HepG2 (cell line): ENCODE results near the gene SH2D6. TPM values are rescaled to one million over a fixed set of nuclear protein-coding genes. Genes with fewer than 3 reads are reported as not detected.
A peak's percentile ranks its signal among the peaks of the same experiment; 100 is the strongest.

Experiments
- ARID3A ChIP-seq: IDR thresholded peaks from 2 replicates; pipeline ENCODE4 v1.6.1; 2012; ENCODE audit warnings: low read depth, low read length, improper control_type of control experiment
- FOXC1 ChIP-seq: sonication (generic); formaldehyde crosslinking; IDR thresholded peaks from 2 replicates; pipeline ENCODE4 v1.8.0; 2022; ENCODE audit warnings: mild to moderate bottlenecking, missing genetic modification reagents, borderline replicate concordance
- GABPA ChIP-seq, 2 experiments: IDR thresholded peaks; 2 replicates each; pipeline ENCODE4 v1.6.1; 2011 to 2016; ENCODE audit warnings: low read depth in 2 of 2, low read length in 1 of 2, missing biosample characterization in 1 of 2, missing genetic modification characterization in 1 of 2
- JDP2 ChIP-seq: sonication (generic); formaldehyde crosslinking; IDR thresholded peaks from 2 replicates; pipeline ENCODE4 v1.8.1; 2022; ENCODE audit warnings: missing genetic modification reagents, borderline replicate concordance
- KDM3A ChIP-seq: IDR thresholded peaks from 2 replicates; pipeline ENCODE4 v1.6.1; 2018; ENCODE audit warnings: low read depth, missing compliant biosample characterization
- MYC ChIP-seq: sonication (generic); formaldehyde crosslinking; IDR thresholded peaks from 2 replicates; pipeline ENCODE4 v1.9.0; 2021; ENCODE audit warnings: missing genetic modification reagents, borderline replicate concordance
- NR2F2 ChIP-seq: IDR thresholded peaks from 2 replicates; pipeline ENCODE4 v1.6.1; 2012; ENCODE audit warnings: low read depth, inconsistent platforms, borderline replicate concordance
- NR2F6 ChIP-seq, 2 experiments: IDR thresholded peaks; 2 replicates each; pipeline ENCODE4 v1.6.1; 2016; ENCODE audit warnings: antibody characterized with exemption in 1 of 2, mild to moderate bottlenecking in 1 of 2
- PHF20 ChIP-seq: sonication (generic); formaldehyde crosslinking; IDR thresholded peaks from 2 replicates; pipeline ENCODE4 v1.5.0; 2020; ENCODE audit warnings: mild to moderate bottlenecking, missing genetic modification reagents
- PLSCR1 ChIP-seq: sonication (generic); formaldehyde crosslinking; IDR thresholded peaks from 2 replicates; pipeline ENCODE4 v1.5.0; 2020; ENCODE audit warnings: missing genetic modification reagents, mild to moderate bottlenecking, borderline replicate concordance
- SRY ChIP-seq: sonication (generic); formaldehyde crosslinking; IDR thresholded peaks from 2 replicates; pipeline ENCODE4 v1.8.0; 2022; ENCODE audit warnings: mild to moderate bottlenecking, missing genetic modification reagents
- TFAP4 ChIP-seq: sonication (generic); IDR thresholded peaks from 2 replicates; pipeline ENCODE4 v1.6.1; 2016; ENCODE audit warnings: low read depth, borderline replicate concordance
- ZBTB10 ChIP-seq: sonication (generic); formaldehyde crosslinking; IDR thresholded peaks from 2 replicates; pipeline ENCODE4 v1.4.0; 2020; ENCODE audit warnings: missing genetic modification reagents, borderline replicate concordance
- ZBTB20 ChIP-seq: sonication (generic); formaldehyde crosslinking; IDR thresholded peaks from 2 replicates; pipeline ENCODE4 v1.8.1; 2023; ENCODE audit warnings: missing genetic modification reagents, low read depth, mild to moderate bottlenecking, borderline replicate concordance
- ZFAT ChIP-seq: sonication (generic); formaldehyde crosslinking; conservative IDR thresholded peaks from 2 replicates; pipeline ENCODE4 v1.8.1; 2023; ENCODE audit warnings: missing genetic modification reagents, inconsistent platforms
- ZNF326 ChIP-seq: sonication (generic); formaldehyde crosslinking; IDR thresholded peaks from 2 replicates; pipeline ENCODE4 v1.4.0; 2020; ENCODE audit warnings: missing genetic modification reagents, borderline replicate concordance
- ZNF382 ChIP-seq: sonication (generic); formaldehyde crosslinking; IDR thresholded peaks from 2 replicates; pipeline ENCODE4 v1.5.0; 2020; ENCODE audit warnings: missing genetic modification reagents, mild to moderate bottlenecking, borderline replicate concordance
- ZZZ3 ChIP-seq: sonication (generic); formaldehyde crosslinking; IDR thresholded peaks from 2 replicates; pipeline ENCODE4 v1.4.0; 2020; ENCODE audit warnings: missing genetic modification reagents, mild to moderate bottlenecking, borderline replicate concordance
- polyA plus RNA-seq, 8 experiments: library from polyadenylated mRNA; depleted of rRNA in 3 of 8; stranded (reverse) in 7 of 8; unstranded in 1 of 8; fragments of >200 nt; fragmentation: Illumina TruSeq in 4 of 8; extraction: Trizol in 4 of 8; gene quantifications; 2 replicates each; pipeline versions ENCODE4 v1.2.1 to v1.2.3, GENCODE V29; 2011 to 2016; ENCODE audit warnings: low read depth in 4 of 8, missing spikeins in 1 of 8, mixed read lengths in 1 of 8; ENCODE audit not compliant: insufficient read depth in 1 of 8
- total RNA-seq, 5 experiments: library from RNA; depleted of rRNA; stranded (reverse); fragments of >200 nt; fragmentation: Illumina TruSeq; extraction: Trizol; gene quantifications; 2 replicates each; pipeline ENCODE4 v1.2.3, GENCODE V29; 2016; ENCODE audit warnings: low read depth in 1 of 5
- TF ChIP-seq, protein P1 (sequence below): sonication (generic); formaldehyde crosslinking; IDR thresholded peaks from 2 replicates; pipeline ENCODE4 v1.8.1; 2022; ENCODE audit warnings: low read depth, mild to moderate bottlenecking, missing genetic modification reagents

The SH2D6 gene
- total and polyA plus RNA-seq, 2 of the 13 experiments (the other 11 are each of a cell fraction or from before 2014, with no cell fraction given): 0.11 to 0.26 TPM

DNA sequence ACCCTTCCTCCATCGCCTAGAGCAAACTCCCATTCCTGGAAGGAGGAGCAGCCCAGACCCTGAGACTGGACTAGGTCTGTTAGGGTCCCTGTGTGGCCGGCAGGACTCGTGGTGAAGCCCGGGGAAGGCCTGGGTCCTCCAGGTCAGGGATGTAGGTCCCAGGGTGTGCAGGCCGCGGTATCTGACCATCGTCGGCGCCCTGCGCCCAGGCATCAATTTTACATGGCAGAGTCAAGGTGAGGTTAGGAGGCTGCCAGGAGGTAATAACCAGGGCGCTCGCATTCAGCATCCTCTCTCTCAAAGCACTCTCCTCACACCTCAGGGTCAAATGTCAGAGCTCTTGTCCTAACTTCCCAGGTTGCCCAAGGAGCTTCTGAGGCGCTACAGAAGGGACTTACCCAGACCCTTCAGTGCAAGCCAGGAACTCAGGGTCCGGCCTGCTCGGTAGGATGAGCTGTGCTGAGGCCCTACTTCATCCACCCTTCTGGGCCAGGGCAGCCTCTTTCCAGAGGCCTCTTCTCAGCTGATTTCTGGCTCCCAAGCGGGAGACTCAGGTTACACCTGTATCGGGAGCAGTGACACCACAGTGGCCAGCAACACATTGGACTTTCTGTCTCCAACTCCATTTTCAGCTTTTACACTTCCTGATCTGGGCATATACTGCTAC is 628 bp downstream of the SH2D6 start (continued):
- no peak for TF ChIP-seq ZBTB10
- TF ChIP-seq ZBTB20 (CRISPR knock-in tag): 0 out of 2 replicates have a peak, but pooled peaks have one; percentile 1
- peak; percentile 3; the same call in 1 of the 2 replicates for TF ChIP-seq ARID3A
- no peak; the same call in 1 of the 2 replicates for TF ChIP-seq SRY (CRISPR knock-in tag)
- TF ChIP-seq MYC (CRISPR knock-in tag): no peak
- 0 out of 2 replicates have a peak, but pooled peaks have one; percentile 94 for TF ChIP-seq ZNF326 (CRISPR knock-in tag)
- TF ChIP-seq NR2F6 (IDR thresholded peaks at IDR 0.05): no peak; the same call in 1 of the 2 replicates
- no peak; the same call in 1 of the 2 replicates for TF ChIP-seq NR2F6 (CRISPR knock-in tag; IDR thresholded peaks at IDR 0.05)
- no peak for TF ChIP-seq KDM3A
- TF ChIP-seq ZZZ3 (CRISPR knock-in tag): peak; percentile 73; the same call in 1 of the 2 replicates
- TF ChIP-seq TFAP4: peak; percentile 95
- TF ChIP-seq GABPA (IDR thresholded peaks at IDR 0.05; ENCODE audit: low read depth, low read length): no peak
- no peak for TF ChIP-seq GABPA (CRISPR knock-in tag; IDR thresholded peaks at IDR 0.05; ENCODE audit: low read depth)
- TF ChIP-seq ZFAT (CRISPR knock-in tag): no peak
- peak; percentile 10; the same call in 1 of the 2 replicates for TF ChIP-seq FOXC1
- no peak for TF ChIP-seq JDP2 (CRISPR knock-in tag)
- peak; percentile 64; the same call in 1 of the 2 replicates for TF ChIP-seq NR2F2
- no peak for TF ChIP-seq ZNF382 (CRISPR knock-in tag)
- no peak for TF ChIP-seq PLSCR1 (CRISPR knock-in tag)
- TF ChIP-seq, protein P1, sequence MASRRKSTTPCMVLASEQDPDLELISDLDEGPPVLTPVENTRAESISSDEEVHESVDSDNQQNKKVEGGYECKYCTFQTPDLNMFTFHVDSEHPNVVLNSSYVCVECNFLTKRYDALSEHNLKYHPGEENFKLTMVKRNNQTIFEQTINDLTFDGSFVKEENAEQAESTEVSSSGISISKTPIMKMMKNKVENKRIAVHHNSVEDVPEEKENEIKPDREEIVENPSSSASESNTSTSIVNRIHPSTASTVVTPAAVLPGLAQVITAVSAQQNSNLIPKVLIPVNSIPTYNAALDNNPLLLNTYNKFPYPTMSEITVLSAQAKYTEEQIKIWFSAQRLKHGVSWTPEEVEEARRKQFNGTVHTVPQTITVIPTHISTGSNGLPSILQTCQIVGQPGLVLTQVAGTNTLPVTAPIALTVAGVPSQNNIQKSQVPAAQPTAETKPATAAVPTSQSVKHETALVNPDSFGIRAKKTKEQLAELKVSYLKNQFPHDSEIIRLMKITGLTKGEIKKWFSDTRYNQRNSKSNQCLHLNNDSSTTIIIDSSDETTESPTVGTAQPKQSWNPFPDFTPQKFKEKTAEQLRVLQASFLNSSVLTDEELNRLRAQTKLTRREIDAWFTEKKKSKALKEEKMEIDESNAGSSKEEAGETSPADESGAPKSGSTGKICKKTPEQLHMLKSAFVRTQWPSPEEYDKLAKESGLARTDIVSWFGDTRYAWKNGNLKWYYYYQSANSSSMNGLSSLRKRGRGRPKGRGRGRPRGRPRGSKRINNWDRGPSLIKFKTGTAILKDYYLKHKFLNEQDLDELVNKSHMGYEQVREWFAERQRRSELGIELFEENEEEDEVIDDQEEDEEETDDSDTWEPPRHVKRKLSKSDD (CRISPR knock-in tag): no peak
- peak; percentile 47; the same call in 1 of the 2 replicates for TF ChIP-seq PHF20 (CRISPR knock-in tag)
